Mucosa of descending colon (tissue), 3 donors: ENCODE data around the gene GSTM4. TPM values are rescaled to one million over a fixed set of nuclear protein-coding genes. Genes with fewer than 3 reads are reported as not detected.

ENCODE experiments used
- ATAC-seq: fragments of 200-7000 bp; cut with Tn5 transposase; one replicate; pipeline ENCODE4 v1.9.1; 2020; ENCODE audit warnings: mild to moderate bottlenecking, moderate library complexity
- DNase-seq, 3 donors: peaks; one replicate each; pipeline ENCODE4 v3.0.0-alpha.2; 2020
- H3K36me3 ChIP-seq: fragments of 200-600 bp; one replicate; pipeline ENCODE4 v1.8.0; 2021; ENCODE audit warnings: low read depth, mild to moderate bottlenecking
- H3K4me1 ChIP-seq: fragments of 200-600 bp; one replicate; pipeline ENCODE4 v1.8.0; 2021; ENCODE audit warnings: low read depth, mild to moderate bottlenecking
- H3K4me3 ChIP-seq: fragments of 200-600 bp; one replicate; pipeline ENCODE4 v1.8.0; 2021; ENCODE audit warnings: mild to moderate bottlenecking
- H3K9me3 ChIP-seq: fragments of 200-600 bp; one replicate; pipeline ENCODE4 v1.8.0; 2021; ENCODE audit warnings: mild to moderate bottlenecking
- CTCF ChIP-seq: fragments of 200-600 bp; IDR thresholded peaks from one replicate; pipeline ENCODE4 v1.8.0; 2022; ENCODE audit warnings: antibody characterized with exemption, mild to moderate bottlenecking
- intact Hi-C, 2 donors: fragments of 100-400 bp; cut with DNase I in 1 of 2; cut with micrococcal nuclease in 1 of 2; formaldehyde crosslinking; loops; one replicate each; pipeline versions ENCODE4 v1.11.0 to v1.11.1; 2022; cut with DNase I, micrococcal nuclease
- total RNA-seq, 3 donors: library from RNA; stranded (reverse); fragmentation: NEBNext Ultra II Directional in 2 of 3; extraction: Animal tissue kit (Norgen Biotek cat#: 25700) in 2 of 3; gene quantifications; one replicate each; pipeline versions ENCODE4 v1.2.1 to v1.2.4, GENCODE V29; 2021 to 2023
- donor health status: DM: no; HTN: no; CAD: no; lungs with moderate emphysema.
- donor health status: DM: no; HTN: no; CAD: no.
- donor health status: DM: no; HTN: yes; CAD: no.

The GSTM4 gene
- total RNA-seq, 3 donors from 2014 or later, result 63.4 to 96.3 (median 74.2) TPM

DNA sequence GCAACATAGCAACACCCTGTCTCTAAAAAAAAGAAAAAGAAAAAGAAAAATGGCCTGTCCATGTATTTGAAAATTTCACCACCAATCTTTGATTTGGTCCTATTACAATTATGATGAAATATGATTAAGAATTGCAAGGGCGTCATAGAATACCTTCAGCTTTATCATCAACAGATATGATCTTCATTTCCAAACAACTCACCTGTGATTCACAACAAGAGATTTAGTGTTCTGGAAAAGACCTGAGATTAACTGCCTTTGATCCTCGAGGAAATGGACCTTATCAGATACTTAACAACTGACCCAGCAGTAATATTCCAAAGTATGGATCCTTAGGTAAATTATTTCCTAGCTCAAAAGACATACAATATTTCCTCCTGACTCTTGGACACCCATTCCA is 3.5 kb upstream of the GSTM4 start:
- DNase-seq, result no peak
- TF ChIP-seq CTCF, result no peak
- no peak overlapping the region for H3K4me3 ChIP-seq
- no peaks in the 10 kb centered on the region for H3K9me3 ChIP-seq
- H3K36me3 ChIP-seq, result no peaks in the 10 kb centered on the region
- intact Hi-C loops, result no loop called here
- no peak for ATAC-seq
- H3K4me1 ChIP-seq, result peaks cover 10% of the 10 kb centered on the region

GRCh38 chr1:109653306-109653705 is 2.6 kb upstream of the GSTM4 start:
- no peaks in the 10 kb centered on the region for H3K36me3 ChIP-seq
- DNase-seq, result no peak
- H3K9me3 ChIP-seq, result no peaks in the 10 kb centered on the region
- no peak for TF ChIP-seq CTCF
- H3K4me1 ChIP-seq, result peaks cover 10% of the 10 kb centered on the region
- no peak overlapping the region for H3K4me3 ChIP-seq
- ATAC-seq, result no peak
- intact Hi-C loops, result no loop called here

- Histone ChIP-seq H3K4me3 (no peak overlapping the region), H3K4me1 (peaks cover 10% of the 10 kb centered on the region), H3K36me3 (no peaks in the 10 kb centered on the region), H3K9me3 (no peaks in the 10 kb centered on the region)
- DNase-seq (peak in 1 of 3 donors; percentile 30), ATAC-seq (no peak)
- no peak for TF ChIP-seq CTCF
- intact Hi-C loops, result no loop called here
These were observed 1.4 kb upstream of the GSTM4 start for GRCh38 chr1:109654519-109654918.

GRCh38 chr1:109657395-109657794 is 1.5 kb downstream of the GSTM4 start:
- DNase-seq (peak in 1 of 3 donors; percentile 15), ATAC-seq (no peak)
- intact Hi-C loops, result no loop called here
- Histone ChIP-seq H3K9me3 (no peaks in the 10 kb centered on the region), H3K4me1 (peaks cover 10% of the 10 kb centered on the region), H3K36me3 (no peaks in the 10 kb centered on the region), H3K4me3 (no peak overlapping the region)
- TF ChIP-seq CTCF, result no peak

DNA sequence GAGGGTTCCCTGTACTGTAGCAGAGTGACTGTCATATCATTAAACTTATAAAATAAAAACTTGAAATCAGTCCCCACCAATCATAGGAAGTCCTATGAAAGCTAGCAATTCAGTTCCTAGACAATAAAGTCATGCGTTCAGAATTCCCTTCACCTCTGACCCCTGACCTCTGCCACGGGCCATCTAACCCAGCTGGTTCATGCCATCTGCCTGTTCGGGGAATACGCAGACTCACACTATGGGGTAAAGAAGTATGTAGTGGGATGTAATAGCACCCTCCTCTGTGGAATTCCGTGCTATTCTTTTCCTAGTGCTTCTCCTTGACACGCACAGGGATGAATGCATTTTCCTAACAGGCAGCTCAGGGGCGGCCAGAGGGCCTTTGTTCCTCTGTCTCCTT is 2.1 kb downstream of the GSTM4 start:
- TF ChIP-seq CTCF, result no peak
- ATAC-seq (no peak), DNase-seq (peak in 1 of 3 donors; percentile 5)
- Histone ChIP-seq H3K36me3 (no peaks in the 10 kb centered on the region), H3K4me3 (no peak overlapping the region), H3K9me3 (no peaks in the 10 kb centered on the region), H3K4me1 (peaks cover 10% of the 10 kb centered on the region)
- intact Hi-C loops, result no loop called here

- ATAC-seq, result no peak
- H3K36me3 ChIP-seq, result no peaks in the 10 kb centered on the region
- TF ChIP-seq CTCF, result no peak
- DNase-seq, result peak in 1 of 3 donors; percentile 7
- intact Hi-C loops, result no loop called here
- H3K4me1 ChIP-seq, result peaks cover 10% of the 10 kb centered on the region
- no peaks in the 10 kb centered on the region for H3K9me3 ChIP-seq
- H3K4me3 ChIP-seq, result no peak overlapping the region
These were observed 2.7 kb downstream of the GSTM4 start for GRCh38 chr1:109658533-109659042.
